A375 (cell line): ENCODE measurements around the gene RAB11FIP5. TPM values are rescaled to one million over a fixed set of nuclear protein-coding genes. Genes with fewer than 3 reads are reported as not detected.

ENCODE experiments used
- total RNA-seq: library from RNA; depleted of rRNA; stranded (reverse); fragments of >200 nt; shearing (Covaris generic); gene quantifications from 2 replicates; pipeline ENCODE4 v1.2.3, GENCODE V29; 2014; rRNA removed

RAB11FIP5 gene, protein sequence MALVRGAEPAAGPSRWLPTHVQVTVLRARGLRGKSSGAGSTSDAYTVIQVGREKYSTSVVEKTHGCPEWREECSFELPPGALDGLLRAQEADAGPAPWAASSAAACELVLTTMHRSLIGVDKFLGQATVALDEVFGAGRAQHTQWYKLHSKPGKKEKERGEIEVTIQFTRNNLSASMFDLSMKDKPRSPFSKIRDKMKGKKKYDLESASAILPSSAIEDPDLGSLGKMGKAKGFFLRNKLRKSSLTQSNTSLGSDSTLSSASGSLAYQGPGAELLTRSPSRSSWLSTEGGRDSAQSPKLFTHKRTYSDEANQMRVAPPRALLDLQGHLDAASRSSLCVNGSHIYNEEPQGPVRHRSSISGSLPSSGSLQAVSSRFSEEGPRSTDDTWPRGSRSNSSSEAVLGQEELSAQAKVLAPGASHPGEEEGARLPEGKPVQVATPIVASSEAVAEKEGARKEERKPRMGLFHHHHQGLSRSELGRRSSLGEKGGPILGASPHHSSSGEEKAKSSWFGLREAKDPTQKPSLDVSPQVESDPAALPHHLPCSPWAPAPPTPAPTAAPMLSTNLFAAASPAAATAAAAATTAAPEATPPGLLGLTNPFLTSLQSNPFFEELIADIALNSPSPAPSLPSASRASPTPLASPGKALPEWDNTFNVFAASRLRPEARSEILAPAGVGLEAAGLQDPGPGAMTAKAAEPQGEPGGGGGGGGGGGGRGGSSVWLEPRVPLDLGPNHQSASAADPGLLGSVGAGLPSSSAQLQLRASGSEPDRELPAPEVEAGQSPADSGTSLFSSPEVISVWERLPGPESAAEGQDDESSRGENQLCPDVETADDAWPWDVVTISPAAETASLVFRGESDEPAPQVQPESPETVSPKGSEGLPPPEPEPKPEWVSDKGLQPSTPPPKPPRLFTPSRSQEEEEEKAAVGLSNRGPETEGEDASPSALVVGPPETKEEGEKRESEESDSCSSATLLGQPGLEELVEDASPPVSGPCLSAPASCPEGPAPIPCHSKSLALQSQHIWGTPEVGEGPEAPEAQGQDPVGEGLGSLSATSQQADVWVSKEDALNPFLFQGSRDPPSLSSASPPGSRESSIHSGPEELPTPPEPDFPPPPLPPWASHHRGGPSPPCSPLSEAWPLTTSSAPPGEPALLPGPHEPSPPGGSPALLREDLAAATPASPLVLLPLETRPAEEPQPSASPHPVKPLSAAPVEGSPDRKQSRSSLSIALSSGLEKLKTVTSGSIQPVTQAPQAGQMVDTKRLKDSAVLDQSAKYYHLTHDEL (N-terminal part only)
- total RNA-seq, result 14.5 and 14.9 TPM in 2 replicates

DNA sequence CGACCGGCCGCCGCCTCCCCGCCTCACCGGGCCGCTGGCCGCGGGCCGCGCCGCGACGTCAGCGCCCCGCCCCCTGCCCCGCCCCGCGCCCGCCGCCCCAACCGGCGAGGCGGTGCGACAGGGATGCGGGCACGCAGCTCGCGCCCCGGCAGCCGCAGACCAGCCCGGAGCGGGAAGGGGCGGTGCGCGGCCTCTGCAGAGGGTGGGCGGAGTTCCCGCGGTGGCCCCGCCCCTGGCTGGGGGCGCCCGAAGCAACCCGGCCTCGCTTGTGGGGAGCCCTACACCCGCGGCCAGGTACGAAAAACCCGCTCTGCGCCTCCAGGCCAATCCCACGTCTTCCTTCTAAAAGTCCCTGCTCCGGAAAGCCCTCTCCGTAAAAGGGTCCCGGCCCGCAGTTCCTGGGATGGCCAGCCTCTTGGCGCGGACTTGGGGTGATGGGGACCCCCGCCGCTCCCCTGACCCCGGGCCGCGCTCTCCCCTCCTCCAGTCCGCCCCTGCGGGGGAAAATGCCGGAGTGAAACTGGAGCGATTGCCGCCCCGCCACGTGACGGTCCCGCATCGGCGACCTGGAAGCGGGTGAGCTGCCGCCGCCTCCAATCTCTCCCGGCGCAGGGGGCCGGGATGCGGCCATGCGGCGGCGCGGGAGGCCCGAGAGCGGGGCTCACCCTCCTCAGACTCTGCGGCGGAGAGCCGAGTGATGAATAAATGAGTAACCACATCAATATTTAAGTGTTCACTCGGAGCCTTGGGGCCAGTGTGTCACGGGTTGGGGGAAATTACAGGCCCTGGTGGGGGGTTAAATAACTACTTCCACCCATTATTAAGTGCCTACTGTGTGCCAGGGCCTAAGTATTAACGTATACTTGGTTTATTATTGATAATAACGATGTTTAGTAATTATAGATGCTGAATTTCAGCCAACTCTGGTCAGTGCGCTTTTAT, at the start of gene RAB11FIP5:
Gene RAB11FIP5 (minus strand): TSS at position 36 of the 942 bp plus-strand sequence. CDS start 171 bp downstream, outside the sequence.

DNA sequence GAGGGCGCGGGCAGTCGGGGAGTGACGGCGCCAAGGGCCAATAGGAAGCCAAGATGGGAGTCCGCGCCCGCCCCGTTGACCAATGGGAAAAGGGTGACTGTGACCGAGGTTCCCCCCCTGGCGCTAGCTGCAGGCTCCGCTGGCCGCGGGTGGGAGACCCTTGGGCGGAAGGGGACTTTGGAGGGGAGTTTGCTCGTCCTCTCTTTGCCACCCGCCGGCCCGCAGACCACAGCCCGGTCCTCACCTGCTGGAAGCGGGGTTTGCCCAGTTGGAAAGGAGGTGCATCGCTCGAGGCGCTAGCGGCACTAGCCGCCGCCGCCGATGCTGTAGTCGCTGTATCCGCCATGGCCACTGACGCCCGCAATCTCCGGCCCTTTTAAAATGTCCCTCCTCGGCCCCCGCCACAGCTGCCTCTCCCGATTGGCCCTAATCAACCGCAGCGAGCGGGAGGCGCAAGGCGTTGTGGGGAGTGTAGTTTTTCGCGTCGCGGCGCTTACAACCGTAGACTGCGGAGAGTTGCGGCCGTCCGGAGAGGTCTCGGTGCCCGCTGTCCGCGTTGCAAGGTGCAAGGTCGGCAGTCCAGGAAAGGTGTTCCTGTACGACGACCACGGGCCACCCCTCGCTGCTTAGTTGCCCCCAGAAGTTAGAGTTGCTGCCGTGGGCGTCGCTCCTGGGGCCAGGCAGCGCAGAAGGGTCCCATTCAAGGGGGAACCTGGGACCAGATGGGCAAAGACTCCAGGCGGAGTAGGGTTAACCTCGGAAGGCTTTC, 41.2 kb downstream of the RAB11FIP5 start, which contains the start of gene SFXN5:
Gene SFXN5 (minus strand): TSS at position 353 of the 769 bp plus-strand sequence. CDS start 7 bp downstream, at position 346.

Other genes starting within 250 kb of the RAB11FIP5 start
- 36.2 and 36.9 TPM in 2 replicates for gene SPR, start 225.5 kb downstream of the RAB11FIP5 start, total RNA-seq
- gene EMX1, start 195.4 kb downstream of the RAB11FIP5 start, total RNA-seq, result not detected in 2 replicates
- gene SFXN5, start 41.2 kb downstream of the RAB11FIP5 start, total RNA-seq, result 10.4 and 17.6 TPM in 2 replicates
- gene NOTO, start 89.6 kb upstream of the RAB11FIP5 start, total RNA-seq, result not detected in 2 replicates
- 41.3 and 45.0 TPM in 2 replicates for gene SMYD5, start 101.3 kb upstream of the RAB11FIP5 start, total RNA-seq
- gene PRADC1, start 120.3 kb upstream of the RAB11FIP5 start, total RNA-seq, result 16.3 and 17.7 TPM in 2 replicates
- 531 and 547 TPM in 2 replicates for gene CCT7, start 121.4 kb upstream of the RAB11FIP5 start, total RNA-seq
- gene FBXO41, start 171.5 kb upstream of the RAB11FIP5 start, total RNA-seq, result 4.3 and 6.4 TPM in 2 replicates
- 0.05 TPM in 1 of 2 replicates, not detected in the other for gene EGR4, start 180.6 kb upstream of the RAB11FIP5 start, total RNA-seq